ENCODE measurements around the gene ZFAND2A.
"Not testable (repeated sequence)": the region's sequence is repeated elsewhere in the genome, so short reads cannot be mapped to it uniquely, and the experiment has no call there.

Gene ZFAND2A

DNA sequence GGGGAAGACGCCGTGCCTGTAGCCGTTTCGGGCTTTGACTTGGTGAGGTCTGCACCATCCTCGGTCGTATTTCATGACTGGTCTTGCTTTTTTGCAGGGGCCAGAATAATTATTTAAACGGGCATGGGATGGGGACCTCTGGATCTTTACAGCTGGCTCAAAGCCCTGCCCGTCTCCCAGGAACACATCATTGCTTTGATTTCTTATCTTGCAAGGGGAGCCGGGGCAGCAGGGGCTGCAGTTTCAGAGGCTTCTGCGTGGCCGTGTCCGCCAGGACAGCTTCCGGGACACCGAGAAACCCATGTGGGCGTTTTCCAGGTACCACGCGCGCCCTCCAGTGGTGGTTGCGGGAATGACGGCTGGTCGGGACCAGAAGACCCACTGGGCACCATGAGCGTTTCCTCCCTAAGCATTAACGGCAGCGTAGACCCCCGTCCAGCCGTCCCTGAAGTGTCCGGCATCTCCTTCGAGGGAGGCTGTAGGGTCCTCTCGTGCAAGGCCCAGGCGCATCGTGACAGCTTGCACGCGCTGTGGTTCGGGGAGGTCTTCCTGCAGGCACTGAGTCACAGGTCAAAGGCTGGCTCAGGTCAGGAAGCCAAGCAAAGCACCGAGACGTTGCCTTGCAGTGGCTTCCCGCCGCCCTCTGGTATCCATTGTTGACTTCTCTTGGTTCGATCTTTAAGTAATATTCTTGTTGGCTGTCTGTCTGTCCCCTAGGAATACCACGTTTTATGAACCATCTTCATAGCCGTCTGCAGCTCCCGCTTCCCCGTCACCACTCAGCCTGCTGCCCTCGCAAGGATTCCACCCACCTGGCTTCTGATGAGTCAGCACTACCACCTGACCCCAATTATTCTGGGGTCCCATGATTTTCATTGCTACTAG is 16.2 kb upstream of the ZFAND2A start:
- DNase-seq: peak in 49 of 56 donors; percentile 8 to 87 (median 53)

DNA sequence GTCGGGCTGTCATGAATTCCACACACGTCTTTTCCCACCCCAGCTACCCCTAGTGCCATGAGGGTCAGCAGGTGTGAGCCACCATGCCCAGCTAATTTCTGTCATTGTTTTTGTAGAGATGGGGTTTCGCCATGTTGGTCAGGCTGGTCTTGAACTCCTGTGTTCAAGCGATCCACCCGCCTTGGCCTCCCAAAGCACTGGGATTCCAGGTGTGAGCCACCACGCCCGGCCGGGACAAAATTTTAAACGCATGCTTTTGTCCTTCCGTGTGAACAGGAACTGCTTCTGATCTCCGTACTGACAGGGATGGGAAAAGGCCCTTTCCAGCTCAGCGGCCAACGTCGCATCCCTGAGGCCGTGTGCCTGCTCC is 15.6 kb upstream of the ZFAND2A start:
- no peak for DNase-seq

DNA sequence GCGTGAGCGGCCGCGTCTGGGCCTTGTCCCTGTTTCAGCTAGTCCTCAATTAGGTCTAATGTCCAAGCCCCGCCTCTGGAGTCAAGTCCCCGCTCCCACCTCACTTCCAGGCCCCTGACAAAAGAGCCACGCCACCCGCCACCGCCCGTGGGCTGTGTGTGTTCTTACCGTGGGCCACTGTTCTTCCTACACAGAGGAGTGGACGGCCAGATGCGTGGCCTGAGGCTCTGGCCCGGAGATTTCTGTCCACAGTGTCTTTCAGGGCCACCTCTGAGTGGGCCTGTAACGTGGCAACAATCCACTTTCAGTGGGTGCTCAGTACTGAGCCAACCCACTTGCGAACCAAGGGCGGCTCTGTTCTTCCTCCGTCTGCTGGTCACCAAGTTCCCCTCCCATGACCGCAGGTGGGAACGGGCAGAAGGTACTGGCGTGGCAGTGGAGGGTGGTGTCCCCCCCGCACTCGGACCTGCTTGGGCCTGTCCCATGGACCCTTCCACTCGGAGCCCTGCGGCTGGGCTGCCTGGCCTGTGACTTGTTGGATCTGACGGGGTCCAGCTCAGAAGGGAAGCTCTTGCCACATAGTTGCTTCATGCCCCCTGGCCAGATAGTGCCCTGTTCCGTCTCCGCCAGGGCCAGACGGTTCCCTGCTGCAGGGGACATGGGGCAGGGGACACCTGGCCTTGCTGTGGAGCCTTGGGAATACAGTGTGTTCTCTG is 15.0 kb upstream of the ZFAND2A start:
- no peak for DNase-seq

DNA sequence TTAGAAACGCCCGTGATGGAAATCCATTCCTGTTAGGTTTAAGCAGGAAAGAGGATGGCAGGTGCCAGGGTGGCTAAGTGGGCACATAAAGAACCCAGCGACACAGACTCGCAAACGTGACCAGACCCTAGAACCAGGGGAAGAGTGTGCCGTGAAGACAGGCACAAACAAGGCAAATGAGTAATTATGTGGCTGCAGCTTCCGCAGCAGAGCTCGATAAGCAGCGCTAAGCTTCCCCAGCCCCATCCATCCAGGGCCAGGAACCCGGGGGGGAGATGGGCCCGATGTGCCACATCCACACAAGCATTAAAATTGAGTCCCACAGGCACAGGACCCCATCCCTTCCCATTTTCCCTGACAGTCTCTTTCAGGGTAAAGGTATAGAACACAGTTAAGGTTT is 14.0 kb upstream of the ZFAND2A start:
- DNase-seq: no peak

DNA sequence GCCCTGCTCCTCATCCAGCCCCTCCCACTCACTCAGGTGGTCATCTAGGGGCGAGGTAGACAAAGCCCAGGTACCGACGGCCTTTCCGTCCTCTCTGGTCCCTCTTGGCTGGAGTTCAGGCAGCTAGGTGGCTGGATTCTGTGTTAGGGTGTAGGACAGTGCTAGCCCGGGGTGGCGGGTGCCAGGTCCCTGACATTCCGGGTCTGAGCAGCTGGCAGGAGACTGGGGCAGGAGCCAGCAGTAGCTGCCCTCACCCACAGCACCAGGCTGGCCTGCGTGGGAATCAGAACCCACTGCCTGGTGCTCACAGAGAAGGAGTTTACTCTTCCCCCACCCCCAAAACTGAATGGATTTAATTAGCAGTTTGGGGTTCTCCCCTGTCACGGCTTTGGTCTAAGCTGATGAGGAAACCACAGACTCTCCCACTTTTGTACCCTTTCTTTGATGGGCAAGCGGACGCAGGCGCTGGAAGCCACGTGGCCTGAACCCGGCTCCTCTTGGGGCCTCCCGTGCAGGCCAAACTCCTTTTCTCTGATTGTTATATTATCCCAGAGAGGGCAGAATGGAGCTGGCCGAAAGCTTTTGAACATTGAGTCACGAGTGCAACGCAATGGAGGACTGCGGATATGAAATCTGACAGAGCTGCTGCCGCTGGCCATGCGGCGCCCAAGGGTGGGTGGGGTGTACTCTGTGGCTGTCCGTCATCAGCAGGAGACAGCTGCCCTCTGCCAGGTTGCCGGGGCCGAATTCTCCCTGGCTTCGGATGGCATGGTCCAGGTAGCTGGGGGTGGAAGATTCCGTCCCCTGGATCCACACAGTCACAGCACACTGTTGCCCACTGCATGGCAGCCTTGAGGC is 12.9 kb upstream of the ZFAND2A start:
- DNase-seq: no peak

DNA sequence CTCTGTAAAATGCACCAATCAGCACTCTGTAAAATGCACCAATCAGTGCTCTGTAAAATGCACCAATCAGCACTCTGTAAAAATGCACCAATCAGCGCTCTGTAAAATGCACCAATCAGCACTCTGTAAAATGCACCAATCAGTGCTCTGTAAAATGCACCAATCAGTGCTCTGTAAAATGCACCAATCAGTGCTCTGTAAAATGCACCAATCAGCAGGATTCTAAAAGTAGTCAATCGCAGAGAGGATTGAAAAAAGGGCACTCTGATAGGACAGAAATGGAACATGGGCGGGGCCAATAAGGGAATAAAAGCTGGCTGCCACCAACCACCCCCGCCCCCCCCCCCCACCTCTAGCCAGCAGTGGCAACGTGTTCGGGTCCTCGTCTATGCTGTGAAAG is 11.5 kb upstream of the ZFAND2A start:
- DNase-seq: not testable (repeated sequence)

DNA sequence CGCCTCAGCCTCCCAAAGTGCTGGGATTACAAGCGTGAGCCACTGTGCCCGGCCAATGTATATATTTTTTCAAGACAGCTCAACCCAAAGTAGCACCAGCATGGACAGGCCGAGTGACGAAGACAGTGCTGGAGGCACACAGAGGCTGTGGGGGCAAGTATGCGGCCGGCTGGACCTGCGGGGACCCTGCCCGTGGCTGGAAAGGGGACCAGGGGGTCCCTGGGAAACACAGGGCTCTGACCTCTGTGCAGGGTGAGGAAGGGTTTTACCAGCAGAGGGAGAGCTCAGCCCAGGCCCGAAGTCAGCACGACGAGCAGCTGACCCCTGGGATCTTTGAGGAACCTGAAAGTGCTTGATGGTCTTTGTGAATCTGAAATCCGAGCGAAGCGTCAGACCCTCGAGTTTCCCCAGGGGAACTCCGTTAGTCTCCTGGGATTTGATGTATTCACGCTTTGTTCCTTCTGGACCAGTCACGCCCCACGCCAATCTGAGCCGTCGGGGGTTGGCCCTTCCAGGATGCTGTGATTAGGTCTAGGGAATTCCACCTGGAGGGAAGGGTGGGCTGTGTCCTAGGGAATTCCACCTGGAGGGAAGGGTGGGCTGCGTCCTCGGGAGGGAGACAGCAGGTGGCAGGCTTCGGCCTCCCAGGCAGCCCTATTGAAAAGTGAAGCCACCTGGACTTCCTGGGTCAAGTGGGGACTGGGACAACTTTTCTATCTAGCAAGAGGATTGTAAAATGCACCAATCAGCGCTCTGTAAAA is 10.9 kb upstream of the ZFAND2A start:
- DNase-seq: no peak

DNA sequence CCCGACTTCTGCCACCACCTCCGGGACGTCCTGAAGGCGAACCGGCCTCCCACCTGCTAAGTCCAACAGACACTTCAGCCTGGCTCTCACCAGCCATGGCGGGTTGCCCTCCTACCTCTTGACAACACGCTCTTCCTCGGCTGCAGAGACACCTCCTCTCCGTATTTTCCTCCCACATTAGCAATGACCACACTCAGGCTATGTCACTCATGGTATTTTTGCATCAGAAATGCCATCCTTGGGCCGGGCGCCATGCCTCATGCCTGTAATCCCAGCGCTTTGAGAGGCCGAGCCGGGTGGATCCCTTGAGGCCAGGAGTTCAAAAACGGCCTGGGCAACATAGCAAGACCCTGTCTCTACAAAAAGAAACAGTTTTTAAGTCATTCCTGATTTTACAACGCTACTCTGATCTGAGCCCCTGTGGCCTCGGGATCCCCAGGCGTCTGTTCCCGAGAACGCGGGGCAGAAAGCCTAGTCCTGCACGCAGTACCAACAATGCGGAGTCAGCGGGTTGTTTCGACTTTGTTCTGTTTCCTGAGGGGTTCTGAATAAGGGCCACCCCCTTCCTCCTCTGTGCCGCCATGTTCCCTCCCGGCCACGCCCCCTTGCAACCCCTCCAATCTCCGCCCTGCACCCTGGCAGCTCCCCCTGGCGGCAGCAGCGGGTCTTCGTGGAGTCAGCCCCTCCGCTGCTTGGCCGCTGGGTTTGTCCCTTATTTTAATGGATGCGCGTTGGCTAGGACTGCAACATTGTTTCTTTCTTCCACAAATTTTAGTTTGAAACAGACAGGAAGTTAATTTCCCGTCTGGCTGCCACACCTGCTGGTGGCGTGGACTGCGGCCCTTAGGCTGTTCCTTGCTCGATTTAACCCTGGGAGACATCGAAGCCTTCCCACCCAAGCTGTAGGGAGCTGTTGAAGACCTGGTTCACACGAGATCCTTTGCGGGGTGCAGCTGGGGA is 9.7 kb upstream of the ZFAND2A start:
- peak in 43 of 56 donors; percentile 9 to 76 (median 46) for DNase-seq

DNA sequence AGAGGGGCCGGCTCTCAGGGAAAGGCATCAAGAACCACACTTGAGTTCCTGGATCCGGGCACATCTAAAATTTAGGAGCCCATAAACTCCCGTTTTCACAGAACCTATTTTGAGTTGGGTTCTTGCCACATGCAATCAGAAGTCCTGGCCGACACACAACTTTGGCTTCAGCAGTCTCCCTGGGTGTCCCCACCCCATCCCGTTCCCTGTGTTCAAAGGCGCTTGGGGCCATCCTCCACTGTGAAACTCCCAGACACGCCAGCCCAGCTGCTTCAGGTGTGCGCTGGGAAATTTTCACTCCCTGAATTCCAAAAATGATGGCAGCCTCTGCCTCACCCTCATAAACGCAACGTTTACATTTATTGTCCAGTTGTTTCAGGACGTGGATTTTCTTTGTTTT is 8.4 kb upstream of the ZFAND2A start:
- DNase-seq: no peak

DNA sequence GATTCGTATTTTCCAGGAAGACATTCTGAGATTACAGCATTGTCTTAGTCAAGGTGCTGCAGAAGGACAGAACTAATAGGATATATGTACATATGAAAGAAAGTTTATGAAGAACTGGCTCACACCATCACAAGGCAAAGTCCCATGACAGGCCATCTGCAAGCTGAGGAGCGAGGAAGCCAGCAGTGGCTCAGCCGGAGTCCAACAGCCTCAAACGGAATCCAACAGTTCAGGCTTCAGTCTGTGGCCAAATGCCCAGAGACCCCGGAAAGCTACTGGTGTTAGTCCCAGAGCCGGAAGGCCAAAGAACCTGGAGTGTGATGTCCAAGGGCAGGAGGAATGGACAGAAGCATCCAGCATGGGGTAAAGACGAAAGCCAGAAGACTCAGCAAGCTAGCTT is 4.4 kb upstream of the ZFAND2A start:
- no peak for DNase-seq

DNA sequence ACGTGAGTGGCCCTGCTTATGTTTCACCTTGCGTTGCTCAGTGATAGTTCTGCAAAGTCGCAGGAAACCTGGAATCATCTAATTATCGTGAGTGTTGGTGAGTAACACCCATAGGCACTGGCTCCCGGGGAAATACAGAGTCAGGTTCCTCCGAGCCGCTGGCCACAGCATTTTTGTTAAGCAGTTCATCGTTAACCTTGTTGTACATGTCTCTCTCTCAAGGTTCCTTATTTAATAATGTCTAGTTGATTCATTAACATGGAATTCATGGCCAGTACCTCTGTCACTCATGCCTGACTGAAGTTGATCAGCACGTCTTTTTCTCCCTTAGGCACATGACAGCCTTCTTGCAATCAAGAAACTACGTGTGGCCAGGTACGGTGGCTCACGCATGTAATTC is 3.1 kb upstream of the ZFAND2A start:
- no peak for DNase-seq

DNA sequence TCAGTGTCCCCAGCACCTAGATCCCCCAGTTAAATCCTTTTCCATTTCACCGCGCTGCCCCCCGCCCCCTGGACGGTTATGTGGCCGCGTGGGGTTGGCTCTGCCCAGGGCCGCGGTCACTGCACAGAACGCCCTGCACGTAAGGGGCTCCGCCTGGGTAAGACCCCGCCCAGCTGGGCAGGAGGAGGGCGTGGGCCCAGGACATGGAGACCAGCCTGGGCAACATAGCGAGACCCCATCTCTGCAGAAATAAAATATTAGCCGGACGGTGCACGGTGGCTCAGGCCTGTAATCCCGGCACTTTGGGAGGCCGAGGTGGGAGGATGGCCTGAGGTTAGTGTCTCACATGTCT is 650 bp upstream of the ZFAND2A start:
- peak in 3 of 56 donors; percentile 44 to 57 (median 50) for DNase-seq

DNA sequence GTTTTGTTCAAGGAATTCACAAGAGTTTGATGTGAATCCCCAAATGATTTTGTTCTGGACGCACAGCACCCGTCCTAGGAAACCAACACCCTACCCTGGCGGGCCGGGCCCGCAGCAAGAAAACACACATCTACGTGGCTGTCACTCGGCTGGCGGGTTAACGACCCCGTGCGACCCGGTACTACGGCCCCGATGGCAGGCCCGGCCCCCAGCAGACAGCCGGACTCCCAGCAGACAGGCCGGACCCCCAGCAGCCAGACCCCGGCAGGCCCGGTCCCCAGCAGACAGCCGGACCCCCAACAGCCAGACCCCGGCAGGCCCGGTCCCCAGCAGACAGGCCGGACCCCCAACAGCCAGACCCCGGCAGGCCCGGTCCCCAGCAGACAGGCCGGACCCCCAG is 765 bp downstream of the ZFAND2A start:
- not testable (repeated sequence) for DNase-seq

DNA sequence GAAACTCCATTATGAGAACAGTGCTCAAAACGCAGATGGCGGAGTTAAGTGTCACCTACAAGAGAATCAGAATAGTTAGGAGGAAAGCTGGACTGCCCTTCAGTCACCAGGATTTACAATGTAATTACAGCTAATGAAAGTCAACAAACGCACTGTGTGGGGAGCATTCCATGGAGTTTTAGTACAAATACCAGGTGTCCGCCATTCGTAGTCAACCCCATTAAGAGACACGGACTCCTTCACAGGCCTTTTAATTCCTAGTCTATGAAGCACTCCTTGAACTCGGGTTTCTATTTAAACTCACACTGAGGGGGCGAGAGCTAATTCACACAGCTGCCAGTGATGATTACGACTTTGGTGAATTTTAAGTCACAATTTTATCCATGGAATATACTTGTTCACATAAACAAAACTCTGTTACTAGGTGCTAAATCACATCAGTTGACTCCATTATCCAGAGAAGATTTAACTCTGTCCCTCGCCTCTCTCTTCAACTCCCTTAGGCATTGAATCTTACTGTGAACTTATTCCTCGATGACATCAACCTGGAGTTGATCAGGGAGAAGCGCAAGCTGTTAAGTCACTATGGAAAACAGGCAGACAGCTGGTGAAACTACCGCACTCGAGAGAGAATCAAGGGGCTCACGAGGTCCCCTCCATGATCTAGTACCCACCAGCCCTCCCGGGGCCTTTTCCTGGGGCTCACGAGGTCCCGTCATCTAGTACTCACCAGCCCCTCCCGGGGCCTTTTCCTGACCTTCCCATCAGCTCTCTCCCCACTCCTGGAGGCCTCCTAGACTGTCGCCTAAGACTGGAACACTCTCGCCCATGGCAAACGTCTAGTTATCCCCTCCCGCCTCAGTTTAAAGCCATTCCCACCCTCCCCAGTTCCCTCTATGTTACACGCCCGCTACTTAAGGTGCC is 1.5 kb downstream of the ZFAND2A start:
- no peak for DNase-seq

DNA sequence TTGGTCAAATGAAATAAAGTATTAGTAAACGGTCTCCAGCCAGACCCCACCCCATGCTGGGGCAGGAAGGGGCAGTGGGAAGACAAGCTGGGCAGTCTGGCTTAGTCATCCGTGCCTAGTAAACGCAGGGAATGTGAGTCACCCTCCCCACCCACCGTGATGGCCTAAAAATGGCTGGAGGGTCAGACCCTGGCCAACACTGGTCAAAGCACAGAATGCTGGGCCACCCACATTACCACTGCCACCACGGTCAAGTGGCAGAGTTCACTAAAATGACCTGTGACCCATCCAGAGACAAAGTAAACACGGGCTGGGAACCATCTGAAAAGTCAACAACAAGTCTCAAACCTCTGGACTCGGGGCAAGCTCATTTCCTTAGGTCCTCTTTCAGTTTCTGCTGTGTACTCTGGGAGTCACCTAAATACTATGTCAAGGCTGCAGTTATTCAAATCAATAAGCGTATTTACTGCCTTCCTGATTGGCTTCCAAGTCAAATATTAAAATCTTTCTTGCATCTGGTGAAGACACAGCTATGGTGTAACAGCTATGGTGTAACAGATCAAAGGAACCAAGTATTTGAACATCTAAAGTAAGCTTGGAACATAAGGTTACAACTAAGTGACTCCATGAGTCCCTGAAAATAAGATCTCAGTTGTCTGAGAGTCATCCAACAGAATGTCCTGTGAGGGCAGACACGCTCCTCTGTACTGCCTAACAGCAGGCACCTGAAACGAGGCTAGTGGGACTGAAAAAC is 3.0 kb downstream of the ZFAND2A start:
- peak in 1 of 56 donors; percentile 2 for DNase-seq

DNA sequence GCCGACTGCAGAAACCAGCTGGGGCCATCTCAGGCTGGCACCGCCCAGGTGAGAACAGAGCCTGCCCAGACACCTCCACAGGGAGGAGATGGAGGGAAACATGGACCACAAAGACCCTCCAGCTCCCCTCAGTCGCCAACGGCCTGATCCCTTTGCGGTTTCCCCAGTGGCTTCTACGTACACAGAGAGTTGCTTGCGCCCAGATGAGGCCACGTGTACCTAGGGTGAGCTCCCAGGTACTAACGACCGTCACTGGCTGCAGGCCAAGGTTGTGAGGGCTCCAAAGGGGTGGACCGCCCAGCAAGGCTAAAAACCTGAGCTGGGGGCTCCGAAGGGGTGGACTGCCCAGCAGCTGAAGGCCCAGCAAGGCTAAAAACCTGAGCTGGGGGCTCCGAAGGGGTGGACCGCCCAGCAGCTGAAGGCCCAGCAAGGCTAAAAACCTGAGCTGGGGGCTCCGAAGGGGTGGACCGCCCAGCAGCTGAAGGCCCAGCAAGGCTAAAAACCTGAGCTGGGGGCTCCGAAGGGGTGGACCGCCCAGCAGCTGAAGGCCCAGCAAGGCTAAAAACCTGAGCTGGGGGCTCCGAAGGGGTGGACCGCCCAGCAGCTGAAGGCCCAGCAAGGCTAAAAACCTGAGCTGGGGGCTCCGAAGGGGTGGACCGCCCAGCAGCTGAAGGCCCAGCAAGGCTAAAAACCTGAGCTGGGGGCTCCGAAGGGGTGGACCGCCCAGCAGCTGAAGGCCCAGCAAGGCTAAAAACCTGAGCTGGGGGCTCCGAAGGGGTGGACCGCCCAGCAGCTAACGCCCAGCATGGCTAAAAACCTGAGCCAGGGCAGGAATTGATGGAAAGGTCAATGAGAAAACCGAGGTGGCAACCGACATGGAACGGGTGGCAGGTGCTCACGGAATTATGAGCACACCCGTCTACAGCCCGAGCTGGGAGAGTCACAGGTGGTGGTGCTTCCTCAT is 3.9 kb downstream of the ZFAND2A start:
- DNase-seq: not testable (repeated sequence)

All from amygdala (tissue), 56 donors.